Activated CD8-positive, alpha-beta memory T cell treated with anti-CD3 and anti-CD28 coated beads, Interleukin-2, amount 10 ng/mL, durations not matched to agents 7 days and 5 days (primary cell): Measurements from ENCODE around the gene ATP2B1. TPM values are rescaled to one million over a fixed set of nuclear protein-coding genes. Genes with fewer than 3 reads are reported as not detected.

Experiments used
- ATAC-seq: fragments of 150-1000 bp; cut with Tn5 transposase; one replicate; pipeline ENCODE4 v1.10.0; 2021; ENCODE audit warnings: moderate library complexity
- CTCF ChIA-PET: fragments of 350-600 bp; sonication (Branson Sonifier 250); formaldehyde crosslinking; loops from one replicate; lab custom pipeline; 2021; ENCODE audit warnings: antibody characterized with exemption; lab: Charles Lee
- DNase-seq: peaks from one replicate; pipeline ENCODE4 v3.0.0-alpha.2; 2020
- H3K27ac Mint-ChIP-seq: one replicate; pipeline ENCODE4 v1.8.0; 2021; ENCODE audit warnings: mild to moderate bottlenecking, mixed read lengths
- H3K27me3 Mint-ChIP-seq: one replicate; pipeline ENCODE4 v1.8.0; 2021; ENCODE audit warnings: mixed read lengths
- H3K36me3 Mint-ChIP-seq: one replicate; pipeline ENCODE4 v1.8.0; 2021; ENCODE audit warnings: mild to moderate bottlenecking, mixed read lengths
- H3K4me1 Mint-ChIP-seq: one replicate; pipeline ENCODE4 v1.8.0; 2021; ENCODE audit warnings: mixed read lengths
- H3K4me3 Mint-ChIP-seq: one replicate; pipeline ENCODE4 v1.8.0; 2021; ENCODE audit warnings: mild to moderate bottlenecking, moderate library complexity, mixed read lengths
- H3K9me3 Mint-ChIP-seq: one replicate; pipeline ENCODE4 v1.8.0; 2022; ENCODE audit warnings: low read depth, mixed read lengths
- total RNA-seq, 2 experiments: library from RNA; stranded (reverse); gene quantifications; one replicate each; pipeline ENCODE4 v1.2.3, GENCODE V29; 2021

ATP2B1 gene
- total RNA-seq, 2 experiments from 2014 or later, result 23.2 to 24.5 TPM

DNA sequence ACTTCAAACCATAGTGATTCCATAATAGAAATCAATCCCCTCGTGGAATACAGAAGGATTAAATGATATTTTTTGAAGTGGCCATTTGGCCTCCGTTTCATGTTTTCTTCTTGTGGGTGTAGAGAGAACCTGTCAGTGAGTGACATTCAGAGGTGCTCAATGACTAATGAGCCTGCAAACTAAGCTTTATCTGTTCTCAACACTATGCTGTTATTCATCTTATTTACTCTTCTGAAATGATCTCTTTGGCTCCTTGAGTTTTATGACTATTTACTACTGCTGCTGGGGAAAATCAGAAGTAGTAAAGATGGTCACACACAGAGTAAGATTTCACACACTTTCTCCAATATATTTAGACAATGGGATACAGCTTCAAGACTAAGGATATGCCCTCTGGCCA lies 30.4 kb downstream of the ATP2B1 start:
- CTCF ChIA-PET, result no interaction called here
- Mint-ChIP-seq H3K9me3 (peaks cover 17% of the 10 kb centered on the region), H3K4me1 (peaks cover 24% of the 10 kb centered on the region), H3K27me3 (no peaks in the 10 kb centered on the region), H3K4me3 (no peak overlapping the region), H3K27ac (no peak overlapping the region), H3K36me3 (peaks cover 29% of the 10 kb centered on the region)
- ATAC-seq, result no peak
- DNase-seq, result no peak

DNA sequence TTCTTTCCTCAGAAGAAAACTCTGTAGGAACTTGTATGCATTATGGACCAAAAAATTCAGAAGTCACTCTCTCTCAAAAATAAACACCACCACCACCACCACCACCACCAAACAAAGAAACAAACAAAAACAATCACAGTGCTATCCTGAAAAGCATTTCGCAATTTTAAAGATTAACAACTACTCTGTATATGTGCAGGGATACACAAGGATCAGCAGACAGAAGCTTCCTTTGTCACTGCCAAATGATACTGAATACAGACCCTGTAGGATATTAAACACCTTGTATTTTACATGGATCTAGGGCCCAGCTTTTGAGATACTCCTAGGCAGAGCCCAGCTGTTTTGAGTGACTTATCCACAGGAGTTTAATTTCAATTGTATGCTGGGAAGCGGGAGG lies 31.7 kb downstream of the ATP2B1 start:
- CTCF ChIA-PET, result no interaction called here
- no peak for ATAC-seq
- H3K4me1 Mint-ChIP-seq, result peaks cover 35% of the 10 kb centered on the region

DNA sequence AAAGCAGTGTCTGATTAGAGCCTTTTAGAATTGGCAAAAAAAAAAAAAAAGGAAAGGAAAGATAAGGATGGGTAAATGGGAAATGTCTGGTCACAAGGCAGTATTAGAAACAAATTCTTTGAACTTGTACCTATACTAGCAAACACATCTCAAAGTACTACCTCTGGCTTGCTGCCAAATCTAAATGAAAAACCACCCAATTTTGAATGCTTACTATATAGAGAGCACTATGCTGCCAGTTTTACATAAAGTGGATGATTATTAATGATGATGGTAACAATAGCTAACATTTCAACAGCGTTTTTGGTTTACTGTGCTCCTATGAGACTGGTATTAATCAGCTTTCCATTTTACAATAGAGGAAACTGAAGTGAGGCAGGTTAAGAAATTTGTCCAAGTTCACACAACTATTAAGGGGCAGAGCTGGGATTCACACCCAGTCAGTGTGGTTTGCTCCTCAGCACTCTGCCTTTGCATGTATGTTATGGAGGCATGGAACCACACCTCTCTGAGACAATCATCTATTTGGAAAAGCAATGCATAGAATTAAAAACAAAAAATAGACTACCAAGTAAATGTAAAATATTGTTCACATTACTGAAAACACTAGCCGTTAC lies 34.2 kb downstream of the ATP2B1 start:
- Mint-ChIP-seq H3K36me3 (peaks cover 9% of the 10 kb centered on the region), H3K27ac (no peak overlapping the region), H3K9me3 (peaks cover under 1% of the 10 kb centered on the region), H3K4me1 (peaks cover 45% of the 10 kb centered on the region), H3K27me3 (no peaks in the 10 kb centered on the region), H3K4me3 (no peak overlapping the region)
- no peak for DNase-seq
- CTCF ChIA-PET, result no interaction called here
- no peak for ATAC-seq

More for the DNA sequence above, 31.7 kb downstream of the ATP2B1 start:
- DNase-seq, result no peak
- Mint-ChIP-seq H3K9me3 (peaks cover 11% of the 10 kb centered on the region), H3K27ac (no peak overlapping the region), H3K36me3 (peaks cover 21% of the 10 kb centered on the region), H3K27me3 (no peaks in the 10 kb centered on the region), H3K4me3 (no peak overlapping the region)

DNA sequence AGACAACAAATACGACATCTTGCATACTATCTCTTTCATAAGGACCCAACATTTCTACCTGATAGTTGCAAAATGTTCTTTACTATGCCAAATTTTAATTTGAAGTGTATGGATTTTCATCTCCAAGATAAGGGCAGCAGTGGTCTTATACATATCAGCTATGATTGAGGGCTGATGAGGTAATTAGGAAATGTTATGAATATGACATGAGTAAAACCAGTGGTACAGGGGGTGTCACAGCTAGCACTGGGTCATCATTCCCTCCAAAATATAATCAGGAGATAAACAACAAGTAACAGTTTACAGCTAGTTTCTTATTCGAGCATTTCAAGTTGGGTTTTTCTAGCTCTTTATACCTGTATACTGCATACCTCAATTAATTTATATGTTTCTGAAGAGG lies 35.0 kb downstream of the ATP2B1 start:
- Mint-ChIP-seq H3K27ac (no peak overlapping the region), H3K27me3 (no peaks in the 10 kb centered on the region), H3K4me3 (no peak overlapping the region), H3K9me3 (no peaks in the 10 kb centered on the region), H3K36me3 (peaks cover 11% of the 10 kb centered on the region), H3K4me1 (peaks cover 48% of the 10 kb centered on the region)
- DNase-seq (no peak), ATAC-seq (no peak)
- CTCF ChIA-PET, result interaction anchor here (1.1 kb wide), 1 partner anchor 19 kb away, joined by 3 read pairs; no protein-coding TSS in a partner anchor

DNA sequence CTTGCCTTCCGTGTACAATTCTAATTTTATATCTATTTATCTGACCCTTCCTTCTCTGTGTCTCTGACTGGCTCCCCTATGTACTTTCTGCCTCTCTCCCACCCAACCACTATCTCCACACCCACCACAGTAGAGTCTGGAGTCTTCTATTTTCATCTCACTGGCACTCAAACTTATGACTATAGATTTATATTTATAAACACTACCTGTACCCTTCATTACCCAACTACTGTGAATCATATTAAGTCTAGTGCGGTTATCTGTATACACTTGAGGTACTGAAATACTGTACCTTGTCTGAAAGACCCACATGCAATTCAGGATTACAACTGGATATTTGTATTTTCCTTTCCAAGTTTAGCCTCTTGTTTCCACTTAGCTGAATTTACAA lies 36.1 kb downstream of the ATP2B1 start:
- Mint-ChIP-seq H3K27ac (no peak overlapping the region), H3K4me3 (no peak overlapping the region), H3K4me1 (peaks cover 46% of the 10 kb centered on the region), H3K9me3 (no peaks in the 10 kb centered on the region), H3K36me3 (peaks cover 15% of the 10 kb centered on the region), H3K27me3 (no peaks in the 10 kb centered on the region)
- CTCF ChIA-PET, result interaction anchor here (1.1 kb wide), 1 partner anchor 18 kb away, joined by 3 read pairs; no protein-coding TSS in a partner anchor
- ATAC-seq (no peak), DNase-seq (no peak)

DNA sequence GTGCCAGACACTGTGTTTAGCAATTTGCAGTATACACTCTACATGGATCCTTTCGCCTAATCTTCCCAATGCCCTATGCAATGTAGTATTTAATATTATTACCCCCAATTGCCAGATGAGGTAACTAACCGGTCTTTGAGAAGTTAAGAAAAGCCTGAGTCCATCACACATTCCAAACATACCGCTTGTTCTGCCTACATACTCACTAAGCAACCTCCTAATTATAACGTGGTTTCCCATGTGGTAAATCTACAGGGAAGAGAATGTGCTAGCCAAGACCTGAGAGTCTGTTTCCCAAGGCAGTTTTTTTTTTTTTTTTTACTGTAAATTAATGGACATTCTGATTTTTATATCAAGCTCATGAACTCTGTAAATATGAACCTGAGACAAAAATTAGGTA lies 37.2 kb downstream of the ATP2B1 start:
- no peaks in the 10 kb centered on the region for H3K27me3 Mint-ChIP-seq
- H3K4me3 Mint-ChIP-seq, result no peak overlapping the region
- H3K4me1 Mint-ChIP-seq, result peaks cover 40% of the 10 kb centered on the region
- peak overlapping the region; percentile 12 for H3K27ac Mint-ChIP-seq
- no peak for ATAC-seq
- no peaks in the 10 kb centered on the region for H3K9me3 Mint-ChIP-seq
- H3K36me3 Mint-ChIP-seq, result peaks cover 21% of the 10 kb centered on the region
- no peak for DNase-seq
- CTCF ChIA-PET, result interaction anchor here (0.9 kb wide), 1 partner anchor 324 kb away, joined by 5 read pairs; no protein-coding TSS in a partner anchor

DNA sequence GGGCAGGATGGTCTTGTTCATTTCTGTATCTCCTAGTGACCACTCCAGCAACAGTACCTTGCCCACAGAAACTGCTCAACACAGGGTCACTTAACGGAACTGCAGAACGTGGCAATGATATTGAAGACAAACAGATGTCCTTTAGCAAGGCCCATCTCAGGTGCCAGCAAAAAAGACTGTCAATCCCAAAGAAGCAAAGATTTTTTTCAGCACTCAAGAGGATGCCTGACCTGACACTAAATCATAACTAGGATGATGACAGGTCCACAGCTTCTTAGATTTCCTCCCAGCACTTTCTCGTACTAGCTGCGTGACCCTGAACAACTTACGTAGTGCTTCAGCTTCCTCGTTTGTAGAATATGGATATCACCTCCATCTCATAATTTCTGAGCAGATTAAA lies 39.4 kb downstream of the ATP2B1 start:
- Mint-ChIP-seq H3K36me3 (peaks cover 23% of the 10 kb centered on the region), H3K27me3 (no peaks in the 10 kb centered on the region), H3K4me3 (no peak overlapping the region), H3K4me1 (peaks cover 37% of the 10 kb centered on the region), H3K9me3 (no peaks in the 10 kb centered on the region), H3K27ac (no peak overlapping the region)
- DNase-seq, result no peak
- CTCF ChIA-PET, result no interaction called here
- ATAC-seq, result no peak

DNA sequence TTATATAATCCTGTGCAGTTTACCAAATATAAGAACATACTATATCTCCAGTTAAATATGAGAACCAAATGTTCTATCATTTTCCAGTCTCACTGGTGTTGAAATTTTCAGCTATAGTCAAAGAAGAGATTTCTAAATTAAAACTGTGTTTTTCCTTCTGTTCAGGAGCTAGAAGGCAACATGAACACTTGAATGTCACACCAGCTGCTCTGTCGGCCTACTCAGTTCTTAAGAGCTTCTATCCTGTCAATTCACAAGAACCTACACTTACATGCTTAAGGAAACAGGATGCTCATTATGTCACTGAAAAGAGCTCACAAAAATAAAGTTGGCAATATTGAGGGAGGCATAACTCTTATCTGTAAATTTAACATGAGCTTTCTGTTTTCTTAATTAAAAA lies 43.1 kb downstream of the ATP2B1 start:
- DNase-seq, result no peak
- Mint-ChIP-seq H3K4me3 (no peak overlapping the region), H3K4me1 (peaks cover 29% of the 10 kb centered on the region), H3K36me3 (peaks cover 21% of the 10 kb centered on the region), H3K27ac (no peak overlapping the region), H3K27me3 (no peaks in the 10 kb centered on the region), H3K9me3 (no peaks in the 10 kb centered on the region)
- no peak for ATAC-seq
- CTCF ChIA-PET, result no interaction called here

DNA sequence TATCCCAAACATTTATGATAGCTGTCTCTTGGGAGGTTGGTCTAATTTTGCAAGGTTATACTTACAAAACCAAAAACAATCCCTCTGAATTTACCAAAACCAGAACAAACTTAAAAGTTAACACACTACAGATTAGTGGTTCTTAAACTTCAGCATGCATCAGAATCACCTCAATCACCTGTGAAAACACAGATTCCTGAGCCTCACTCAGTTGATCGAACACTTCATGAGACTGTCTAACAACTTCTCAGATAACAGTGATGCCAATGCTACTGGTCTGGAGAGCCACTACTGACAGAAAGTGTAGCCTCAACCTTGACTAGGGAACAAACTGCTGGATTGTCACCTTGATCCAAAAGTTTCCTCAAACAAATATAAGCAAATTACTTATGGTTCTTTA lies 44.2 kb downstream of the ATP2B1 start:
- DNase-seq, result no peak
- CTCF ChIA-PET, result interaction anchor here (1.2 kb wide), 1 partner anchor 24 kb away, joined by 3 read pairs; no protein-coding TSS in a partner anchor
- H3K4me1 Mint-ChIP-seq, result peaks cover 29% of the 10 kb centered on the region

DNA sequence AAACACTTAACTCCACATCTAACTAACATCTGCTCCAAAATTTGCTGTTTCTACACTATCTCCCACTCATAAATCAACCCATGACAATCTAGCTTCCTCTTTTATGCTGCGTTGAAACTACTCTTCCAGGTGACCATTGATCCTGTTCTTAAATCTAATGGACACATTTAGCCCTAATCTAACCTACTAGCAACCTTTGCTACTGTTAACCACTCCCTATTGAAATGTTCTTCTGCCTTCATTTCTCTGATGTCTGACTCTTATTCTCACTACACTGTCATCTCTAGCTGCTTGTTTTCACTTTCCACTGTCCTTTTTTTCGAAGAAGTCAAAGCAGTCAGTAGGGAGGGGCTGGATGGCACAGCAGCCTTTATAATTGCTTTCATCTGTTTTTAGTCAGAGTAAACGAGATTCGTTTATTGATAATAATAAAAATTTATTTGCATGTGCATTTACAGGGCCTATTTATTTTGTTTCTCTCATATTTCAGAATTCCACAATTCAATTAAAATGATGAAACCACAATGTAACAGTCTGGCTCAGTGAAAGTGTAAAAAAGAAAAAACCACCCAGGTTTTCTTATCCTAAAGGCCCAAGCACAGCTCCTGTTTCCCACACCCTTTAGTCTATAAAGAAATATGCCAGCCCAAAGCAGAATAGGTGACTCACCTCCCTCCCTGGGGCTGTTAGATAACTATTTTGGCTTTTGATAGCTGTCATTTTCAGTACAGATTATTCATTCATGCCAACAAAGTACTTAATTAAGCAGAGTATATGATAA lies 44.9 kb downstream of the ATP2B1 start:
- DNase-seq (no peak), ATAC-seq (peak; percentile 76)
- H3K9me3 Mint-ChIP-seq, result no peaks in the 10 kb centered on the region
- H3K4me1 Mint-ChIP-seq, result peaks cover 26% of the 10 kb centered on the region
- H3K27ac Mint-ChIP-seq, result no peak overlapping the region
- H3K36me3 Mint-ChIP-seq, result peaks cover 18% of the 10 kb centered on the region
- CTCF ChIA-PET, result interaction anchor here (1.2 kb wide), 2 partner anchors 24 to 28 kb away, joined by 3 read pairs; no protein-coding TSS in a partner anchor
- H3K27me3 Mint-ChIP-seq, result no peaks in the 10 kb centered on the region
- H3K4me3 Mint-ChIP-seq, result no peak overlapping the region

More for the DNA sequence above, 44.2 kb downstream of the ATP2B1 start:
- H3K4me3 Mint-ChIP-seq, result no peak overlapping the region
- peaks cover 18% of the 10 kb centered on the region for H3K36me3 Mint-ChIP-seq
- no peak overlapping the region for H3K27ac Mint-ChIP-seq
- ATAC-seq, result no peak
- H3K27me3 Mint-ChIP-seq, result no peaks in the 10 kb centered on the region
- no peaks in the 10 kb centered on the region for H3K9me3 Mint-ChIP-seq

DNA sequence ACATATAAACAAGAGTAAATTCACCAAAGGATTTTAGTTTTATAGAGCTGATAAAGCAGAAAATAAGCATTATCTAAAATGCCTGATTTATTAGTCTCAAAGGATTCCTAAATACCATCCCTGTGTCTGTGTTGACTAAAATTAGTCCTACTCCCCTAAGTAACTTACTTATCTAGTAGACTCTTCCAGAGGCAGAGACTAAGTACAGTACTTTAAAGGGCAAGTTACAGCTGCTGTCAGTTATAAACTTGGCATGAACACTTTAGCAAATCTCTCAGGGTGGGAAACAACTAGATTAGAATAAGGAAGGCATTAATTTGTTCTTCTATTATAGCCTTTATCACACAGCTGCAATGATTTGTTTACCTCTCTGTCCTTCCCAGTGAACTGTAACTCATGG lies 46.0 kb downstream of the ATP2B1 start:
- peaks cover 13% of the 10 kb centered on the region for H3K36me3 Mint-ChIP-seq
- ATAC-seq, result no peak
- no peaks in the 10 kb centered on the region for H3K27me3 Mint-ChIP-seq
- H3K9me3 Mint-ChIP-seq, result no peaks in the 10 kb centered on the region
- no peak for DNase-seq
- CTCF ChIA-PET, result no interaction called here
- H3K27ac Mint-ChIP-seq, result no peak overlapping the region
- no peak overlapping the region for H3K4me3 Mint-ChIP-seq
- H3K4me1 Mint-ChIP-seq, result peaks cover 26% of the 10 kb centered on the region

DNA sequence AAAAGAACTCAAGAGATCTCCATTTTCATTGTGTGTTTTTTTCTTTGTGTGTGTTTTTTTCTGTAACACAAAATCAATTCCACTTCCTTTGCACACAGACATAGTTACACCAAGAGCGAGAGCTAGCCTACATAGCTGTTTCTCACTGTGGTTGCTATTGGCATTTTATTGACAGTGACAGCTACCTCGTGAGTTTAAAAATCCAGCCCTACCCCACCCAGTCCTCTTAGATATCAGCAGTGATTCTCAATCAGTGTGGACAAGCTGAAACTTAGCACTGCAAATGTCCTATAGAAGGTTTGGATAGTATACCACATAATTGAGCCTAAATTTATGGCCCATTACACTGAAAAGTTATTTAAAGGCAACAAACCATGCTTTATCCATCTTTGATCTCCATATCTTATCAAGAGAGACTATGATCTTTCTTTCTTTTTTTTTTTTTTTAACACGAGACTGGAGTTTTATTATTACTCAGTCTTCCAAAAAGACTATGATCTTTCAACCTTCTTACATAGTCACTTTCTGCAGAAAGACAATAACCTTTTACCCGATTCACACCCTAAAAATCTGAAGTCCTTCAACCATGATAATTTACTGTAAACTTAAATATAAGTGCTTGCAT lies 46.8 kb downstream of the ATP2B1 start:
- no peak overlapping the region for H3K4me3 Mint-ChIP-seq
- H3K9me3 Mint-ChIP-seq, result no peaks in the 10 kb centered on the region
- H3K27me3 Mint-ChIP-seq, result no peaks in the 10 kb centered on the region
- H3K36me3 Mint-ChIP-seq, result peaks cover 8% of the 10 kb centered on the region
- CTCF ChIA-PET, result no interaction called here
- ATAC-seq, result no peak
- H3K27ac Mint-ChIP-seq, result no peak overlapping the region
- no peak for DNase-seq
- peaks cover 26% of the 10 kb centered on the region for H3K4me1 Mint-ChIP-seq

DNA sequence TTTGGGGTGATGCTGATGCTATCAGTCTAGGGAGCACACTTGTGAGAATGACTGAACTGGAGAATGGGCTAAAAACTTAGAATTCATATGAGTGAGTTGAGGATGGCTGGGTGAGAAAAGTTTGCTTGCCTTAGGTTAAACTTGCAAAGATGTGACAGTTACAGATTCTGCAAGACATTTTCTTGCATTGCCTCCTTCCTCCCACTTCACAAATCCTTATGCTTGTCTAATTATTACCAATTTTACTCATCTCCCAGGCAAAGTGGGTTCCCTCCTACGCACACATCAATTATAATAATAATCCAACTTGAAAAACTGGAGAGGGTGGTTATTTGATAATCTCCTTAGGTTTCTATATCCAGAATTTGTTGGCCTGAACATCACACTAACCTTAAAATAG lies 50.9 kb downstream of the ATP2B1 start:
- CTCF ChIA-PET, result no interaction called here
- Mint-ChIP-seq H3K27ac (no peak overlapping the region), H3K9me3 (no peaks in the 10 kb centered on the region), H3K4me3 (no peak overlapping the region), H3K36me3 (peaks cover 21% of the 10 kb centered on the region), H3K4me1 (peaks cover 12% of the 10 kb centered on the region), H3K27me3 (no peaks in the 10 kb centered on the region)
- DNase-seq (no peak), ATAC-seq (no peak)
